ENCODE results near the gene BAG1.

The BAG1 gene

DNA sequence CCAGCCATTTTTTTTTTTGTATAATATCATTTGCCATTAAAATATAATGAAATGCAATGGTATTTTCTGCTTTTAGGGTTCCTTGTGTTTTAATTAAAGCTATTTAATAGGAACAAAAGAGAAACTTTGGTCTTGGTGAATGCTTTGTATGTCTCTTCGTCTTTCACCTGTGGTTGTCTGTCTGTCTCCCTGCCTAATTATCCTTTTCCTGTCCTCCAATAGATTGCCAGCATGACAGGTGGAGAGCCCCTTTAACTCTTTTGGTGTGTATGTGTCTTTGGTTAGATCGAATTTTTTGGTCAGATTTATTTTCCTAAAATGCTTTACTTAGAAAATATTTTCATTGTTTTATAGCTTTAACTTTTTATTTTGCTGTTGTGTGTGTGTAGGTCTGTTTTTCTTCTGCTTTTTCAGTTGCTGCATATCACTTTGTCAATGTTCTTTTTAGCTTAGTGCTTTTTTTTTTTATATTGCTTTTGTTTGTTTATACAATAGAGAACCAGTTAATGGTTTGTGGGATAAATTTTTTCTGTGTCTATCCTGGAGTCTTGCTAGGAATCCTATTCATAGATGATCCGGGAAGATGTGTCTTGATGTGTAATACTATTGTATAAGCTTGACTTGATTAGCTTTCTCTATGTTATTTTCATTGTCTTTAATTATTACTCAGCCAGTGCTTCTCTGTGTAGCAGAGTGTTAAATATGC, 8.9 kb upstream of the BAG1 start:
- no peak for DNase-seq

DNA sequence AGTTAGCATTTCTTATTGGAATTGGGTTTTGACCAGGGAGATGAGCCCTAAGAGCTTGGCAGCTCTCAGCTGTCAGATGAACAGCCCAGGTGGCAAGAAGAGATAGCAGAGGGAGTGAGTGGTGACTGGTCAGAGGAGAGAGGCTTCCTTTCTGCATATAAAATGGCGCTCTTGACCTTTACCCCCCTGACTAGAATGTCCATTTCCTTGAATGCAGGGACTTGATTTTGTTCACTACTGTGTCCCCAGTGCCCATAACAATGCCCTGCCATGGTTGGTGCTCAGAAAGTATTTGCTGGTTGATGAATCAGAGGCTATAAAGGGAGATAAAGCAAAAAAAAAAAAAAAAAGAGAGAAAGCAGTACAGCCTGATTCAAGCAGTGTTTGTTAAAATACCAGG, 7.6 kb upstream of the BAG1 start:
- DNase-seq: no peak

DNA sequence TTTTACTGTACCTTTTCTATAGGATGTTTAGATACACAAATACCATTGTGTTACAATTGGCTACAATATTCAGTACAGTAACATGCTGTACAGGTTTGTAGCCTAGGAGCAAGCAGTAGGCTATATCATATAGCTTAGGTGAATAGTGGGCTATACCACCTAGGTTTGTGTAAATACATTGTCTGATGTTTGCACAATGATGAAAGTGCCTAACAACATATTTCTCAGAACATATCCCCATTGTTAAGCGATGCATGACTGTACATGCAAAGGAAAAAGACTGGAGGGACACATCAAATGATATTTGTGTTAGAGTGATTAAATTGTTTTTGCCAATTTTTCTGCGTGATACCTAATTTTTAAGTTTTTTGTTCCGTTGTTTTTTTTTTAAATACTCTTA, 5.6 kb upstream of the BAG1 start:
- no peak for DNase-seq

DNA sequence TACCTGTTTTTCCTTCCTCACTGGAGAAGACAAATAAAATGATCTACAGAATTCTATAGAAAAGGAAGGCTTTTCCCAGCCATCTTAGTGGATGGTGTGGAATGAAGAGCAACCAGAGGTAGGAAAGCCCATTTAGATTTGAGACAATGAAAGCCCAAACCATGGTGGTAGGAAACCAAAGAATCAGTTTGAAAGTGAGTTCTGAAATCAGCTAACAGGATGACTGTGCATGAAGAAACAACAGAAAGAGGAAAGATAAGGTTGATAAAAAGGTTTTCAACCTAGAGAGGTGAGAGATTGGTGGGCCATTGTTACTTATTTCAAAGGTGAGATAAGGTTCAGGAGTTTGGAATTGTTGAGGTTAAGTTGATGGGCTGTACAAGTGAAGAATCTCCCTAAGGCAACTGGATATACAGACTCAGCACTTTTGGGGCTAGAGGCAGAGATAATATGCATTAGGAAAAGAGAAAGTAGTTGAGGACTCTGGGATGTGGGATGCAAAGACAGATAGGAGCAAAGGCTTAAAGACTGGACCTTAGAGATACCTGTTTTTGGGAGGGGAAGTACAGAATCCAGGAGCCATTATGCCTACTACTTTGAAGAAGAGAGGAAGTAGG, 2.8 kb upstream of the BAG1 start:
- peak in 1 of 5 donors; percentile 34 for DNase-seq

DNA sequence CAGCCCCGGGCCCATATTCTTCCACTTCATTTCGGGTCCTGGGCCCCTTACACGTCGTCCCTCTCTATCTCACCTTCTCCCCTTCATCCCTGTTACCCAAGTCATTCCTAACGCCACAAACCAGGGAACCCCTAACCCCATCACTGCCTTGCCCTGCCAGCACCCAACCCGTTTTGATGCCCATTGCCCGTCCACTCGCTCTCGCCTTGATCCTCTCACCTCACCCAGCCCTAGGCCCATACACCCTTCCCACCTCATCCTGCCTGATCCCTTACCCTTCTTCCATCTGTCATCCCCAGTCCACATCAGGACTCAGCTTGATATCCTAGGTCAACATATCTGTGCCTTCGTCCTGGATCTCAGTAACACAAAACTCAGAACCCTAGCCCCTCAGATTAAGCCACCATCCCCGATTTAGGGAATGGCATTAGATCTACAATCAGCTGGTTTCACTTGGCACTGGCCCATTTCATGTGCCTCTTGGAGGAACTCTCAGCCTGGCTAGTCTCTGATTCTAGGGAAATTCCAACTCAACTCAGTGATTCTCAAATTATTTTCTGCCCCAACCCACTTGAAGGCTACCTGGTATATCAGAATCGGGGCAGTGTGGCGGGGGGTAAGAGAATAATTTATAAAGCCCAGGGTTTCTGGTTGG, 830 bp upstream of the BAG1 start:
- no peak for DNase-seq

DNA sequence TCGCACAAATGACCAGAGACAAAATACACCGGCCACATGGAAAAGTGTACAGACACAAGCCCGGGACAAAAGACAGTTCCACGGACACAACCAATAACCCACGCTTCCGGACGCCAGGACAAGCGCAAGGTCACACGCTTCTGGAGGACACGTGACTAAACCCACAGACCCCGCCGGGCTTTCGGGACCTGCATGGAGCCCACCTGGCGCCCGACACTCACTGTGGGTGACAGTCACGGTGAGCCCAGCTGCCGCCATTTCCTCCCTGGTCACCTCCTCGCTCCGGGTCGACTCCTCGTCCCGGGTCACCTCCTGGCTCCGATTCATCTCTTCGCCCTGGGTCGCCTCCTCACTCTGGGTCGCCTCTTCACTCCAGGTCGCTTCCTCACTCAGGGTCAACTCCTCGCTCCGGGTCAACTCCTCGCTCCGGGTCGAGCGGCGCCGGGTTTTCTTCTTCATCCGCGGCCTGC, 470 bp downstream of the BAG1 start:
- DNase-seq: peak; percentile 25 to 34 (median 26)

DNA sequence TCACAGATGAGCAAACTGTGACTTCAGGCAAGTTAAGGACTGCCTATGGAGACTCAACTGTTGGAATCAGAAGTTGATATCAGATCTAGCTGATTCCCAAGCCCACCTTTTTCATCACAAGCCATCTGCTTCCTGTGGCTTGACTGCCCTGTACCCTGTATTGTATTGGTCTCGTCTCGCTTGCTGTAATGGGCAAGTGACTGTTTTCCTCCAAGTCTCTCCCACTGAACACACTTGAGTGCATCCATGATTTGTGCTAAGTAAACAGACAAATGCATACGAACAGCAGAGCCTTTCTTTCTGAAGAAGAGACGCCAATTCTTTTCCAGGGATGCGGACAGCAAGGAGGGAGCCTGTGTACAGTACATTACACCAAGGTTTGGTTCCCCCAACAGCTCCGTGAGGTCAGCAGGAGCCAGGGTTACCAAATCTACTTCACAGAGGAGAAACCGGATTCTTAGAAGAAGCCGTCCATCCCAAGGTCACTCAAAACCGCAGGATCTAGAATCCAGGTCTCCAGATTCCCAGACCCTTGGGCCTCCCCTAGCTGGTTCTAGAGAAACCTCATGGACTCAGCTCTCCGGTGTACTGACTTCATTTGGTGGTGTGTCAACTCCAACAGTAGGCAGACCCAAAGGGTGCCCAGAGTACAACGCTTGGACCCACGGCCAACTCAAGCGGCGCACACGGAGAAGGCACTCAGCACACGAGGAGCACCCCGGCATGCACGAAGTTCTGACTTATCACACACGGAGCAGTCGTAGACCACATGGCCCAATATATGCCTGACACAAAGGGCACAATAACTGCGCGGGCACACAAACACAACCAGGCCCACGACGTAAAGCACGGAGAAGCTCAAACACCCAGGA, 1.1 kb downstream of the BAG1 start:
- DNase-seq: peak in 1 of 5 donors; percentile 26

DNA sequence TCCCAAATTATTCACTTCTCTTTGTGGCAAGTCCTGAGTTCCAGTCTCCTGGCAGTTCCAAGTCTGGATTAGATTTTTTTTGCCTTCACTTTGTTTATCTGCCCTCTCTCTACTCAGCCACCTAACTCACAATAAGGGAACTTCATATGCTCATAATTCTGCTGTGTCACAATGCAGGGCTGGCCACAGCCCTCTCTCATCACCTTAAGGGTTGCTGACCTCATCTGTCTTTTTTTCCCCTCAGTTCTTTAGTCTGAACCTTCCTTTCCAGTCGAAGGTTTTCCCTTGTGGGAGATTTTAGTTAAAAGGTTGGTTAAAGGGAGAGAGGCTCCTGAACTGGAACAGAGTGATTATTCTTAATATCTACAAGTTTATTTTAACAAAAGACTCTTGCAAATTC, 4.1 kb downstream of the BAG1 start:
- DNase-seq: no peak

DNA sequence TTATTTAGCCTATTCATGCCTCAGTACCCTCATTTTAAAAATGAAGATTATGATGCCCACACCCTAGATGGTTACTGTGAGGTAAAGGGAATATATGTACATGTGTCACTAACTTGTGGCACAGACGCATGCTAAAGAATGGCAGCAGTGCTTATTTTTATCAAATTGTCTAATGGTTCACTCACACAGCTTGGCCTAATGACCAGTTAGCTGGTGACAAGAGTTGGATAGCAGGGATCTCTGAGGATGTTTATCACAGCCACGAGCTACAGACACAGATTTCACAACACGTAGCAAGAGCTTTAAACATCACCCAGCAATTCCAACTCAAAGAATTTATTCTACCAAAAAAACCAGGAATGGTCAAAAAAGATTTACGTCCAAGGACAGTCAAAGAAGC, 7.2 kb downstream of the BAG1 start:
- DNase-seq: no peak

DNA sequence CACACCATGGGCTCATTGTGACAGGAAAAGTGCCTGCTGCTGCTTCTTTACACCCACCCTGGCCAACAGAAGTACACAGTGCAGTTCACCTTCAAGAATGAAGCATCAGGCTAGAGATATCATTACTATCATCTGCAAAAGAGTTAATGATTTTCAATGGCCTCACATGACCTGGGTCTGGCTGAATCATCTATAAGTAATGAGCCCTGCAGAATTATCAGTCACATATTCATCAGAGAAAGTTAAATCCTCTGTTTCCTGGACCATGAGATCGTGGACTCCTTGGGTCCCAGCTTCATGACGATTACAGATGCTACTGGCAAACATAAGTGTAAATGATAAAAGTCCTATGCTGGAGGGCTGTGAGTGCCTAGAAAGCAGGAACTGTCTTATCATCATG, 8.3 kb downstream of the BAG1 start:
- no peak for DNase-seq

DNA sequence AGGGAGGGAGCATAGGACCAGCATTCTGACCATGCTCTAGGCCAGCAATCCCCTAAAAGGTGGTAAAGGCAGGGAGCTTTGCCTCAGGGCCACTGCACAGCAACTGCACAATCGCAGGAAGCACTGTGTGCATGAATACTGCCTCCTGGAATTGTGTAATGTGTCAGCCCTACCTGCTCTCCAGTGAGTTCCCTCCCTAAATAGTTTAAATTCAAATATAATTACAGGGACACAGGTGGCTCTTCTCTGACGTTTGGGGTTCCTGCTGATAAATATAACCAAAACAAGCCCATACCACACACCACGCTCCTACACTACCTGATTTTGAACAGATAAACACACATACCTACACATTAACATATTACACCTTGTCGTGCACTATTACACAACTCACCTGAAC, 9.0 kb downstream of the BAG1 start:
- no peak for DNase-seq

DNA sequence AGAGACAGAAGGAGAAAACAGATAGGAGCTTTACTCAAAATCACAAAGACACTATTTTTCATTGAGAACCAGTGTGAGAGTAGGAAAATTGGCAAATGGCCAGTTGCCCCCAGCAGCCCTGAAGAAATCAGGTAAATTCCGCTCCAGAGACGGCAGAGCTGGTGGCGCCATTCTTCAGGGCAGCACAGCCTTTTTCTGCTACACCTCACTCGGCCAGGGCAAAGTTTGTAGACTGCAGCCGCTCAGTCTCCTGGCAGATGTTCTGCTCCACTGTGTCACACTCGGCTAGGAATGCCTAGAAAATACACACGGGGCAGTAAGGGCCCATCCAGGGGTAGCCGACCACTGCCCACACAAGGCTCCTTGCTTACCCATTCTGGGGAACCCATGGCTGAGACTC, 9.5 kb downstream of the BAG1 start:
- no peak for DNase-seq

DNA sequence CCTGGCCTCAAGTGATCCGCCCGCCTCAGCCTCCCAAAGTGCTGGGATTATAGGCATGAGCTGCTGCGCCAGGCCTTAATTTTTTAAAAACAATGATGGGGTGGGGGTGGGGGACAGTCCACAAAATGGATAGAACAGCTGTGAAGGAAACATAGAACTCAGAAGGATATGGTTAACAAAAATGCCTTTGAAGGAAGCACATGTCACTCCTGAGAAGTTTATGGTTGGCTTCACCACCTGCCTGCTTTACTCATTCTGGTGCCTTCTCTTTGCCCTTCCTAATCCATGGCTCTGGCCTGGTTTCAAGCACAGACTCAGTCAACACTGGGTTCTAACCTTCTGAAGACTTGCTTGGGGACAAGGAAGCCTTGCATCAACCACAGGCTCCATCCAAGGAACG, 10.3 kb downstream of the BAG1 start:
- no peak for DNase-seq

DNA sequence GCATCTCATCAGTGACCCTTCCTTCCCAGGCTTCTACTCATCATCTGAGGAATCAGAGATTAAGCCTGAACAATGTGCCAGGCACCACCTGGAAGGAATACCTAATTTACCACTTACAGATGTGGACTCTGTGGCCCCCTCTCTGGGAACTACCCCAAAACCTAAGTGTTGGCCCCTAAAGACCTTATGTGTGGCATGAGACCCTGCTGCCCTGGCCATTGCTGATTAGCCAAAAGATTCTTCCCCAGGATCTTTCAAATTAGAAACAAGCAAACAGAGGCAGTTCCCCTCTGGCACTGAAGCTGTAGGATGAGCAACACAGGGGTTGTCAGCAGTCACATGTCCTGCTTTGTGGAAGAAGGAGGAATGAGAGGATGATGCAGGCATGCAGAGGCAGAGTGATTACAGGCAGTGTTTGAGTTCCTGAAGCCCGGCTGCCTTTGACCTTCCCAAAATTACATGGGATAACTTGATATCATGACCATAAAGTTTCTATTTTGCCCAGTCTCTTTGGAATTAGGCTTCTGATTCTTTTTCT, 14.0 kb downstream of the BAG1 start:
- no peak for DNase-seq

DNA sequence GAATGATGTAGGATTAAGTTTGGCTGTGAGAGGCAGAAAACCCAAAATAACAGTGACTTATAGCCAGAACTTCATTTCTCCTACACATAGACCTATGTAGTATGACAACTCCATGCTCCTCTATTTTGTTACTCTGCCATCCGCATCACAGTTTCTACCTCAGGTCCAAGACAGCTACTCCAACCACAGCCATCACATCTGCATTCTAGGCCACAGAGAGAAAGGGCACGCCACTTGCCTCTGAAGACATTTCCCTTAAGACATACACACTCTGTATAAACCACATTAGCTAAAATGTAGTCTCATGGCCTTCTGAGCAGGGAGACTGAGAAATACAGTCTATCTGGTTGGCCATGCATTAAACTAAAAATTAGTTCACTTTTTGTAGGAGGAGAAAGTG, 14.5 kb downstream of the BAG1 start:
- DNase-seq: no peak

DNA sequence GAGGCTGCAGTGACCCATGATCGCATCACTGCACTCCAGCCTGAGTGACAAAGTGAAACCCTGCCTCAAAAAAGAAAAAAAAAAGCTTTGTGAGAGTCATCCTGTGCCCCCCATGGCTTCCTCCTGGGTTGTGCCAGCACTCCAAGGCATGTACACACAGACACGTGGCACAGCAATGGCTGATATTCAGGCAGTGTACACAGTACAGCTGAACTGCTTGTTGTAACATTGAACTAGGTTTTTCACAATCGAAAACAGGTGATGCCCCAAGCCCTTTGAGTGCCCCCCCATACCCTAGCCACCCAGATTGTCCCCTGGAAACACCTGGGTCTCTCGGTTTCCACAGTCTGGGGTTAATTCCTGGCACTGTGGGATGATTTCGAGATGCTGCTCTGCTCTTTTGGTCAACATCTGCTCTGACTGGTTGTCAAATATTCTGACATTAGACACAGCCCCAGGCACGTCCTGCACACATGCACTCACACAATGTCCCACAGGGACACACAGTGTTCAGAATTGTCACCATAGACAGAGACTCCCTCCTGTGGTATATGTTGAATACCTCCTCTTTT, 15.3 kb downstream of the BAG1 start:
- DNase-seq: no peak

DNA sequence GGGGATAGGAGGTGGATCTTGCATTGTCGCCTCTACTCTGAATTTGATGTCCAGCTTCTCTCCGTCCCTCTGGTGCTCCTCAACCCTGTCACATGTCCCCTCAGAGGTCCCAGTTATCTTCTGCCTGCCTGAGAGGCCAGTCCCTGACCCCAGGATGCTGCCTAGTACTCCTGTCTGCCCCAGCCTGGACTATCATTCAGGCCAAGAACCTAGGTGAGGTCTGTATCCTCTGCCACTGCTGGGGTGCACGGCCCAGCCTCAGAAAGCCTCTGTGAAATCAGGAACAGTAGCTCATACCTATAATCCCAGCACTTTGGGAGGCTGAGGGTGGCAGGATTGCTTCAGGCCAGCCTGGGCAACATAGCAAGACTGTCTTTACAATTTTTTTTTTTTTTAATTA, 15.9 kb downstream of the BAG1 start:
- no peak for DNase-seq

DNA sequence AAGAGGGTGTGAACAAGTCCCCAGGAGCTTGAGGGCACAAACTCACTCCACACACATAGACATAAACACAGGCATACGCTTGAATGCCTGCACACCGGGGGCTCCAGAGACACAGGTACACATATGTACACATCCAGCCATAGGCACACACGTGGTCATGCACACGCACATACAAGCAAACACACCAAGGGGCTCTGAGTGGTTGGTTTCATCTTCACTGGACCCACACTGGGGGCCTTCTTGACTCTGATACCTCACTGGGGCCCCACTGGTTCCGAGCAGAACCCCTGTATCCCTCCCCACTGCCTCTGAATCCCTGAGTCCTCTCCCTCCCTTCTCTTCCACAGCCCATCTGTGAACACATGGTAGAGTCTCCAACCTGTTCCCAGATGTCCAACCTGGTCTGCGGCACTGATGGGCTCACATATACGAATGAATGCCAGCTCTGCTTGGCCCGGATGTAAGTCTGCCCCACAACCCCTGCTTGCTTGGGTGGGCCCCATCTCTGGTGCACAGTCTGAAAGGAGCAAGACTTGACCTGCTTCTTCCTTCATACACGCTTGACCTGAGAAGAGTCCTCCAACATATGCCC, 18.1 kb downstream of the BAG1 start:
- DNase-seq: no peak

DNA sequence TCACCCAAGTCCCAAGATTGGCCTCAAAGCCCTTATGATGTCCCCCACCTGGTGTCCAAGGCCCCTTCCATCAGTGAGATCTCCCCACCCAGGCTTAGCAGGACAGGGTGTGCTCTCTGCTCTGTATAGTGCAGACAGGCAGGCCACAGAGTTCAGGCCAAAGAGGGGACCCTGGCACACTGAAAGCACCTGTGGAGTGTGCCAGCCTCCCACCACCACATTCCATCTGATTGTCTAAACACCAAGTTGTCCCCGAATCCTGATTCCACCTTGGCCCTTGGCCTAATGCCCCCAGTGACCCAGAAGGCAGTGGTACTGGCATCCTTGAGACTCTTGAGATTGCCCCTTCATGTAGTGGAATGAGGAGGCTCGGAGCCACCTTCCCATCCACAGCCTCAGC, 19.2 kb downstream of the BAG1 start:
- no peak for DNase-seq

DNA sequence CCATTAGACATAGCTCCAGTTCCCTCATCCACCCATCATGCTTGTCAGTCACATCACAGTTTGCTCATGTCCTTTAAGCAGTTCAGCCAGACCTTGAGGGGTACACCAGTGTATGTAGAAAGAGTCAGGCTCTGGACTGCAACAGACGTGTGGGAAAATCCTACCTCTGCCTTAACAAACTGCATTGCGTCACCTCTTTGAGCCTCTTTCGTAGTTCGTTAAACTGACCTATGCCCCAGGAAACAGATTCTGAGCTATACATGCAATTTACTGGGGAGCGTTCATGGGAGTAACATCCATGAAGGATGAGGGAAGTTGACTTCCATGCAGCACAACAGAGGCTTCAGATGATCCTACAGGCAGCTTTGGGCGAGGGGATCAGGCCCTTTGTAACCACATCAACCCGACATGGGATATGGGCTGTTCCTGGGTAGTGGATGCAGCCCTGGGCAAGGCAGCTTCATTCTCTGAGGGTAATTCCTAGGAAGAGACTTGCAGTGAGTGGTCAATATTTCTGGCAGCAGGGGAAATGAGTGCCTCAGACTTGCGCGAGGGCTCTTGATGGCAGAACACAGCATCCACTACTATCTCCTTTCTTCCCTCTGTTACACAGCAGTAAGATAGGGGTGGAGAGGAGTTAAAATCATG, 20.2 kb downstream of the BAG1 start:
- DNase-seq: no peak

DNA sequence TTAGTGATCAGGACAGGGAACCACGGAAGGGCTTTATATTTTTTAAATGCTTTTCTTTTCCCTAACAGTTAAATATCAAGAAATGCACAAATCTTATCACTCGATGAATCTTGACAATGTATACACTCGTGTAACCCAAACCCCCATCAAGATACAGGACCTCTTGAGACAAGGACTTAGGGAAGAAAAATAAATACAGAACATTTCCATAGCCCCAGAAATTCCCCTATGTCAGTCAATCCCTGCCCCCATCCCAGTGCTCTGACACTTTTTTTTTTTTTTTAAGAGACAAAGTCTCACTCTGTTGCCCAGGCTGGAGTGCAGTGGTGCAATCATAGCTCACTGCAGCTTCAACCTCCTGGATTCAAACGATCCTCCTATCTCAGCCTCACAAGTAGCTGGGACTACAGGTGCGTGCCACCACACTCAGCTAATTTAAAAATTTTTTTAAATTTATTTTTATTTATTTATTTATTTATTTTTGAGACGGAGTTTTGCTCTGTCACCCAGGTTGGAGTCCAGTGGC, 21.8 kb downstream of the BAG1 start:
- no peak for DNase-seq

Measured in T-helper 1 cell (primary cell).